Renal cortical epithelial cell (primary cell): ENCODE results near the gene LRP1B. TPM values are rescaled to one million over a fixed set of nuclear protein-coding genes. Genes with fewer than 3 reads are reported as not detected.
A peak's percentile ranks its signal among the peaks of the same experiment; 100 is the strongest.

Experiments
- DNase-seq: peaks from one replicate; pipeline ENCODE4 v3.0.0-alpha.2; 2011; ENCODE audit warnings: low read depth
- total RNA-seq: library from RNA; depleted of rRNA; stranded (reverse); fragments of >200 nt; gene quantifications from 2 replicates; pipeline ENCODE4 v1.2.3, GENCODE V29; 2014

Gene LRP1B
- total RNA-seq, 1 donor from 2014 or later, result 4.3 TPM

GRCh38 chr2:141519906-141520305 is 610.9 kb downstream of the LRP1B start:
- no peak for DNase-seq

GRCh38 chr2:141517852-141518421 is 612.9 kb downstream of the LRP1B start:
- DNase-seq, result no peak

- DNase-seq, result no peak
Observed at GRCh38 chr2:141517180-141517851, 613.5 kb downstream of the LRP1B start.

- no peak for DNase-seq
Observed at GRCh38 chr2:141515931-141516330, 614.9 kb downstream of the LRP1B start.

- no peak for DNase-seq
Observed at GRCh38 chr2:141513853-141514252, 617.0 kb downstream of the LRP1B start.

- no peak for DNase-seq
Observed at GRCh38 chr2:141508806-141509595, 621.8 kb downstream of the LRP1B start.

GRCh38 chr2:141508086-141508752 is 622.6 kb downstream of the LRP1B start:
- no peak for DNase-seq

GRCh38 chr2:141506135-141506534 is 624.7 kb downstream of the LRP1B start:
- no peak for DNase-seq

- DNase-seq, result no peak
Observed at GRCh38 chr2:141501752-141502151, 629.1 kb downstream of the LRP1B start.

GRCh38 chr2:141499123-141499522 is 631.7 kb downstream of the LRP1B start:
- DNase-seq, result no peak

- DNase-seq, result no peak
Observed at GRCh38 chr2:141498561-141498960, 632.3 kb downstream of the LRP1B start.

GRCh38 chr2:141497272-141497671 is 633.5 kb downstream of the LRP1B start:
- peak; percentile 13 for DNase-seq

GRCh38 chr2:141496810-141497209 is 634.0 kb downstream of the LRP1B start:
- peak; percentile 20 for DNase-seq

GRCh38 chr2:141493936-141494335 is 636.9 kb downstream of the LRP1B start:
- no peak for DNase-seq

- DNase-seq, result no peak
Observed at GRCh38 chr2:141492816-141493215, 638.0 kb downstream of the LRP1B start.

GRCh38 chr2:141490886-141491285 is 639.9 kb downstream of the LRP1B start:
- no peak for DNase-seq

- no peak for DNase-seq
Observed at GRCh38 chr2:141482697-141483096, 648.1 kb downstream of the LRP1B start.

- no peak for DNase-seq
Observed at GRCh38 chr2:141475801-141476200, 655.0 kb downstream of the LRP1B start.

GRCh38 chr2:141468761-141469160 is 662.1 kb downstream of the LRP1B start:
- no peak for DNase-seq

- no peak for DNase-seq
Observed at GRCh38 chr2:141467331-141467730, 663.5 kb downstream of the LRP1B start.

- DNase-seq, result no peak
Observed at GRCh38 chr2:141464995-141465394, 665.8 kb downstream of the LRP1B start.

GRCh38 chr2:141458351-141458750 is 672.5 kb downstream of the LRP1B start:
- DNase-seq, result no peak
